Raji (cell line): Measurements from ENCODE around the gene OXNAD1.

Source experiments
- POLR2A ChIP-seq: IDR thresholded peaks from 2 replicates; pipeline ENCODE4 v1.6.1; 2011; ENCODE audit warnings: low read depth, low read length, control low read depth; ENCODE audit not compliant: insufficient read depth

Gene OXNAD1

DNA sequence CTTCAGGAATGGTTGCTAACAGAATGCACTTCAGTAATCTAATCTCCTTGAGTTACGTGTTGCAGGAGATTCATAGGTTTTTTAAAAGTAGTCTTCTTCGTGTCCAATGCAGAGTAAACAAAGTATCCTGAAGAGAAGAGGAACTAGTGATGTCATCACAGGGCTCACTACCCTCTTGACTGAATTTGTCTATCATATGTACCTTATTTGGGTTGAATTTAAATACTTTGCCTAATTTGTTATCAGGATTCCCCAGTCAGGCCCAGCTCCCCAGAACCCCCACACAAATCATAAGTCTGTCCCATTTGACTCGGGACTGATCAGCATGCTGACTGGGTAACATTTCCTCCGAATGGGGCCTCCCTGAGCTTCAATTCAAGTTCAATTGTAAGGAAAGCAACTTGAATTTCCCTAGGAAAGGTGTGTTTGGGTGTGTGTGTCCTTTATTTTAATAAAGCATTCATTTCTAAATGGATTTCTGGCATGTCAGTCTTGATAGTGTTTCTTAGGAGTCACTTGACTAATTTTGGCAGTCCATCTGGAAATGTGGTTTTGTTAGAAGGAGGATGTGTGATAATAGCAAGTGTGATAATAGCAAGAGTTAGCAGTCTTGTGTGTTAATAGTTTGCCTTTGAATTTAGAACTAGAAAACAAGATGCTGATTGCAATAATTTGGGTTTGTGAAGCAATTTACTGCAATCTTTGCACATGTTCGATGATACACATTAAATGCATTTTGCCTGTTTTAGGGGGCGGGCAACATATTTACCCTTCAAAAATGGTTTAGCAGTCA, 21.9 kb downstream of the OXNAD1 start:
- TF ChIP-seq POLR2A, result no peak

DNA sequence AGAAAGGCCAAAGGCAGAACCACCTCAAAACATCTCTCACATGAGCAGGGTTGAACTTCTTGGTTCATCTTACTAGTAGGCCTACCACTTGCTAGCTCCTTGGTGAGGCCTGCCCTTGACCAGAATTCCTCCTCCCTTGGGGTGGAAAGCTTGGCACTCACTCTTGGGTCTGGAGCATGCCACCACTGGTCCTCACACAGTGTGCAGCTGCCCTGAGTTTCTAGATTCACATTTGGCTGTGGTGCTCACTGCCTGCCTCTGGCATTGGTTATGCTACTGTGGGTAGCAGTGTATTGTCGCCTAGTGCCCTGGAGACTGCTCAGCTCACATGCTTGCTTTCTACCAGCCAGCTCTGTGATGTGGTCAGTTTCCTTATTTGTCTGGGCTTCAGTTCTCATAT, 23.7 kb downstream of the OXNAD1 start:
- no peak for TF ChIP-seq POLR2A

DNA sequence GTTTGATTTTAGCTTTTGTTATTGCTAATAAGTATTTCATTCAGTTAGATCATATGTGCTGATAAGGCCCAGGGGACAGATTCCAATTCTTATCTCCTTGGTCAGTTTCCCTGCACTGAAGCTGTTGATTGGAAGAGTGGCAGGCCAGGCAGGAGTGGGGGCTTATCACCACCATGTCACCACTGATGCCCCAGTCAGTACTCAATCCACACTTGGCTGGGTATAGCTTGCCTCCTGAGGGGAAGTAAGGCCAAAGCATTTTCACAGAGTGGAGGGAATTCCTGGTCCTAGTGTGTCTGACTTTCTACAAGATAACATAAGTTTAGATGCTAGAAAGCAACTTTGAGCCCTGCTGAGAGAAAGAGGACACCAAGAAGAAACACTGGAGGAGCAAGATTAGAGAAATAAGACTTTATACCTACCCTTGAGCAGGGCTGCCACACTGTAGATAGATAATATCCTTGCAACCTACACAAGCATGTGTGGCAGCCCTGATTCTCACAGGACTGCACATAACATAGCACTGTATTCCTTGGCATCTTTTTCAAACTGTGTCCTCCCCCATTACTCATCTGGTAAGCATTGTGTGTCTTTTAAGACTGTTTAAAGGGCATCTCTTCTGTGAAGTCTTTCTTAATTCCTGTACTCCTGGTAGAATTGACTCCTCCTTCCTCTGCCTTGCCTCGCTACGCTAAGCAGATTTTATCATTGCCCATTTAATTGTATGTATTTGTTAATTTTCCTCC, 24.3 kb downstream of the OXNAD1 start:
- no peak for TF ChIP-seq POLR2A

DNA sequence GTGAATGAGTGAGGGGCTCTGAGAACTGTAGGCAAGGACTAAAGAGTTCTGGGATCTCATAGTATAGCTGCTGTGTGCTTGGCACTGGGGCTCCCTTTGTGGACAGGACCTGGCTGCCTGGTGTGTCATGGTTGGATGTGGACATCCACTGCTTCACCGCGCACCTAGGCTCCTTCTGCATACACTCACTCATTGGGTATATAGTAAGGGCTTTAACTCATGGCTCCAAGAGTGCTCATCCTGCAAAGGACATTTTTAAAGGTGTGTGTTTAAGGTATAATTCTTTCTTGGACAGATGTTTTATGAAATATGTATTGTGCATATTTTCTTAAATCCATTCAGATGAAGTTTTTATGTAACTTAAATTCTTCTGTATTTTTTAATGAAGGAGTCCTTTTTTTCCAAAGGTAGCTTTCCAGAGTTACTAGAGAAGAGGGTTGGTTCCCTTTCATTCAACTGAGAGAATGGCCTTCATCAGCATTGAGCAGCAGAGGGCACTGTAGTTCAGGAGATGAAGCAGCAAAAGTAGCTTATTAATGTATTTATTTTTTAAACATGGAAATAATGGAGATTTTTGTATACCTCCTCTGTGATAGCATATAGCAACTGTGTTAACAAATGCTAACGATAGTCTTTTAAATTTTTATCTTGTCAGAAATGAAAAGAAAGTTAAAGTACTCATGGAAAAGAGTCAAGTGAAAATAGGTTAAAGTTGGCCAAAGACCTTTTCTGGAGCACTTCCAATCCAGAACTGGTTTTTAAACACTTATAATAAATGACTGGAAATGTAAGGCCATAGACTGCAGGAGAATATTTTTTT, 25.2 kb downstream of the OXNAD1 start:
- no peak for TF ChIP-seq POLR2A

DNA sequence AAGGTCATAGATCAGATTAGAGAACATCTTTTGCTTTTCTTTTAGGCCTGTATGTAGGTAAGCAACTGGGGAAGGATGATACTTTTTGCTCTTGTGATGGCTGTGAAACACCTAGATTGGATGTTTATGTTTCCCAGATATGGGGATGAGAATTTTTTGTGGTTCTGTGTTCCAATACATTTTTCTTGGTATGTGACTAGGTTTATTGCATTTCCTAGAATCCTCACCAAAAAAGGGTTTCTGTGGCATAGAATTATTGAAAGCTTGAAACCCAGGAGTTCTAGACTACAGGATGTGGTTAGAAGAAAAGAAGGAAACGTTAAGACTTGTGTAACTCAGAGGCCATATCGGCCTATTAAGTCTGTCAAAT, 25.8 kb downstream of the OXNAD1 start:
- no peak for TF ChIP-seq POLR2A

DNA sequence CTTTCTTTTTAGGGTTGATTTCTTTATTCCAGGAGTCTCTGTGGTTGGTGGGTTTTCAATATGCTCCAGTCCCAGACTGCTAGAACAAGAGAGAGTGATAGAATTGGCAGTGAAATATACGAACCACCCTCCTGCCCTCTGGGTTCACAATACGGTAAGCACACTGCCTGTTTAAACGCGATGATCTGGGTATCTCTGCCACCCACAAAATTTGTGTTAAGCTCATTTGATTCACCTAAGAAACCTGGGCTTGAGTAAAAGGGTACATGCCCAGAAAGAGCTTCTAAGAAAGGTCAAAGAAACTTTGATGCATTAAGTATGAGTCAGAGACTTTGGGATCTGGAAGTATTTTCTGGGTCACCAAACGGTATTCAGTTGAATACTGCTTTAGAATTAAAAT, 29.8 kb downstream of the OXNAD1 start:
- TF ChIP-seq POLR2A, result no peak

DNA sequence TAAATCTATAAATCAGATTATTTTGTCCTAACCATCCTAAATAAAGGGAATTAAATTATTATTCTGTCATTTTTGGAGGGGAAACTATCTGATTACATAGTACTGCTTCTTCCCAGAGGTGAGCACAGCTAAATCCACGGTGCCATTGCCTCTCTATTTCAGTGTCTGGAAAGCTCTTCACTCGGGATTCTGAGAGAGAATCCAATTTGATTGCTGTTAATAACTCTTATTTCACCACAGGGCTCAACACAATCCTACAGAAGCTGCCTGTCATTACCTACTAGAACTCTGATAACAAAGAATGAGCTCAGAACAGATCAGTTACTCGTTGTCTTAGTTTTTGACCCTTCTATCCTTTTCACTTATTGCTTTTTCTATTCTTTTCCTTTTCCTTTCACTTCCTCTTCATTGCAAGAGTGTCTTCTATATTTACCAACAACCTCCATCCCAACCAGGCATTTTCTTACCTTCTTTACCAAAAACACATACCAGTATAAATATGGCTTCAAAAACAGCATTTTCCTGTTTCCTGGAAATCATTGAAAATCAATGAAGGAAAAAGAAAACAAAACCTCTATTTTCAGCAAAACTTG, 30.4 kb downstream of the OXNAD1 start:
- TF ChIP-seq POLR2A, result no peak

DNA sequence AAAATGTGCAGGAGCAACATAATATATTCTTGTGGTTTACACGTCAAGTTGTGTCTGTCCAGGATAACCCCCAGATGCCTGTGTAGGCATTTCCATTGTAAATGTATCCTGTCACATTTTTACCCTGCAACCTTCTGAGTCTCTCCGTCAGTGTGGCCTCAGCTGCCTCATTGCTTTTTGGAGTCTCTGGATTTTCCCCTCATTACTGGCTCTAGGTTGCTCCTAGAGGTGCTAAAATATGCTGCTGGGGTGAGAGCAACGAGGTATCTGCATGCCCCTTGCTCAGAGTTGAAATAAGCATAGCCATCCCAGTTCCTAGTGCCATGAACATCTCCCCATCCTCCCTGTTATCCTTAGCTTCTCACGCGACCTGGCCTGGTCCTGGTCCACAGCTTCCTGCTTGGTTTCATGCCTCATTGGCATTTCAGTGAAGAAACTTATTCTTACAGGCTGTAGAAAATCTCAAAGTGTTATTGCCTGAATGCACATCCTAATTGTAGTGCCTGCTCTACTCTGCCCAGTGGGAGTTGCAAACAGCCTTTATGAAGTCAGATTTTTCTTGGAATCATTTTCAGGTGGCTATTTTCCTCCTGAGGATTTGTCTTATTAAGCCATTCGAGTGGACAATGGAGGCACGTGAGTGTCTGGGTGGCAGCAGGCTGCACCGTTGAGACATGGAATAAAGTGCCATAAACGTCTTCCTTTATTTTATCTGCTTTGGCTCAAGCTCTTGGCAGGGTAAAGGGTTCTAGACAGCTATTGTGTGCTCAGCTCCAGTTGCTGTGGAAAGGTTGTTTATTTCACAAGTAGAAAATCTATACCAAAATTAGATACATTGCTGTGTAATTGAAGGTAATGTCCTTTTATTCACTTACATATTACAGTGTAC, 33.2 kb downstream of the OXNAD1 start:
- no peak for TF ChIP-seq POLR2A

DNA sequence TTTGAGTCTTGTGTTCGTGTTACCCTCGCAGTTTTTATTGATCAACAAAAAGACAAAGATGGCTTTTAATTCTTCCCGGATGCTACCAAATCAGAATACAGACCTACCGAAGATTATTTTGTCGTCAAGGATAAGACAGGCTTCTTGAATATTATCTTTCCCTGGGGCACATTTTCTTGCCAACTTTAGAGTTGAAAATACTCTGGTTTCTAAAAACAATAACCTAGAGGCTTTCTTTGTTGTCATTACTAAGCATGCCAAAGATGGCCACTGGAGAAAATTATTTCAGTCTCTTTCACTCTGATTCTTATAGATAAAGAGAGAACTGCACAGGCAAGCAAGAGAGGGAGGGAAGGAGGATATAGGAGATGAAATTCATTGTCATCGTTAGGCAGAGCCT, 33.9 kb downstream of the OXNAD1 start:
- TF ChIP-seq POLR2A, result no peak

DNA sequence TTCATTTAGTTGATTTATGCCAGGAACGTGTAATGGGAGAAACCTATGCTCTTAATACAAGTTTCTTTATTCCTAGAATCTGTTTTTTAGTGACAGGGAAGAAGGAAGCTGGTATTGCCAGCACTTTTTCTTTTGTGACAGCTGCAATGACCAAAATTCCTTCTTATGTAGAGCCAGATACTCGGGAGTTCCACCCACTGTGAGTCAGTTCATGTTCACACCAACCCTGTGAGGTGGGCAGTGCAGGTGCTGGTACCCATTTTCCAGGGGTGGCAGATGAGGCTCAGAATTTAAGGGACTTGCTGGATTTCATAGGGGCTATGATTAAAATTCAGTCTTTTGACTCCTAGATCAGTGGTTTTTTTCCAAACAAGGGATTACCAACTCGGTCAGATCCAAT, 34.7 kb downstream of the OXNAD1 start:
- no peak for TF ChIP-seq POLR2A

DNA sequence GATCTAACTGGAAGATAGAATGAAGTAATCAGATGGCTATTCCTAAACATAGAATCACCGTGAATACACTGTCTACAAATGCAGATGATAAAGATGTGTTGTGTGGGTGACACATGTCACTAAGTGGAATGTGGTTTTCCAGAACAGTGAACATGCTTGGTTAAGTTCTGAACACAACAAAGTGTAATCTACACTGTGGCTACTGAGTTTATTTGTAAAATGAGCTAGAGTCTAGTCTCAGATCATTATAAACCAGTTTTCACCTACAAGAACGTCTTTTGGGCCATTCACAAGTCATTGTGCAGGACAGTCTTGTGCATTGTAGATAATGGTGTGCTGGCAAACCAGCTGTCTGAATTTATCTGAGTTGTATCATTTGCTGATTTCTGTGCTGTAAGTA, 35.3 kb downstream of the OXNAD1 start:
- TF ChIP-seq POLR2A, result no peak

DNA sequence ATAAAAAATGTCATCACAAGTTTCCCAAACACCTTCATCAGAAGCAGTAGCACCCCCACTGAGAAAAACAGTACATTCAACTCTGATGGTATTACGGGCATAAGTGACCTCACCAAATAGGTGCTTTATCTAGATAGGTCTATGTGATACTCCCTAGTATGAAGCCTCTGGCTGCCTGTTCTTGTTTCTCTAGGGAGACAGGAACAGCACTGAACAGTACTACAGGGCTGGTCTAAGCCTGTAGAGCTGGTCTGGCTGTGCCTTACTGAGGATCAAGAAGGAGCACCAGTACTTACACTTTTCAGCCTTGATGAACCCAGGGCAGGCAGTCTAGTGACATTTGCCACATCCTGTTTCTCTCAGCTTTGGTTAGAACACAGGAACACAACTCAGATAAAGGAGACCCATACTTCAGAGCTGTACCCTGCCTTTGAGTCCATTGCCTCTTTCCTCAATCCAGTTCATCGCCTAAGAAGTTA, 35.9 kb downstream of the OXNAD1 start:
- no peak for TF ChIP-seq POLR2A

DNA sequence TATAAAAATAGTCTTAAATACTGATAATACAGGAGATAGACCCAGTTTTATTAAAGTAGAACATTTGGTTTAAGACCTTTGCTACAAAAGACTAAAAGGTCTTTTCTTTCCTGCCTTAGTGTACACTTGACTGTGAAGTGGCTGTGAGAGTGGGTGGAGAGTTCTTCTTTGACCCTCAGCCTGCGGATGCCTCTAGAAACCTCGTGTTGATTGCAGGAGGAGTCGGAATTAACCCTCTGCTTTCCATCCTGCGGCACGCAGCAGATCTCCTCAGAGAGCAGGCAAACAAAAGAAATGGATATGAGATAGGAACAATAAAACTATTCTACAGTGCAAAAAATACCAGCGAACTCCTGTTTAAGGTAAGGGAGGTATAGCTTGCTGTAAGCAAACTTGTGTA, 36.5 kb downstream of the OXNAD1 start:
- TF ChIP-seq POLR2A, result no peak

DNA sequence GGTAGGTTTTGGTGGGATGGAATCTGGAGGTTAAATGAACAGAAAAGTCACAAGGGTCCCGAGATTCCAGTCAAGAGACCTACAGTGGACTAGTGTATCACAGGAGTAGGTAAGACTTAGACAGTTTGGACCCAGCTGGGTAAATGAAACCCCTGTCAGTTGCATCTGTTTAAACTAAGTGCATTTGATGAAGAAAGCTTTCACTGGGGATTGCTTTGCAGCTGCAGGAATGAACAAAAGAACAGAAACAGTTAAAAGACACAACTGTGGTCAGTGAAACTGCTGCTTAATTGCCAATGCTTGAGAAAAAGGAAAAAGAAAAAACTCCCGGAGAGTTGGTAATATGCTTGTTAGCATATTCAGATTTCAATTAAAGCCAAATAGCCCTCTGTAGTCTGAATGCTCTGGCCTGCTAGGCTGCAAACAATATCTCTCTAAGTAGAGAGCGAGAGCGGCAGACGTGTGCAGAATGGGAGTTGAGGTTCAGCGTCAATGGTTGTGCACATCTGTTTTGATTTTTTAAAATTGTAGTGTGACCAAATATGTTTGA, 37.1 kb downstream of the OXNAD1 start:
- TF ChIP-seq POLR2A, result no peak
